HCT116 (cell line): Measurements from ENCODE around the gene TPRKB.

Source experiments
- POLR2A ChIP-seq: IDR thresholded peaks from 2 replicates; pipeline ENCODE4 v1.7.0; 2011; ENCODE audit warnings: borderline replicate concordance; ENCODE audit not compliant: insufficient read depth, insufficient read length; ENCODE audit errors: extremely low read depth
- RAD21 ChIP-seq: IDR thresholded peaks from 2 replicates; pipeline ENCODE4 v1.6.1; 2012; ENCODE audit warnings: low read depth, mild to moderate bottlenecking
- SIN3A ChIP-seq: IDR thresholded peaks from 2 replicates; pipeline ENCODE4 v1.6.1; 2012; ENCODE audit warnings: low read depth
- YY1 ChIP-seq: IDR thresholded peaks from 2 replicates; pipeline ENCODE4 v1.6.1; 2011; ENCODE audit warnings: low read length, low read depth, moderate library complexity, mild to moderate bottlenecking; ENCODE audit not compliant: insufficient replicate concordance; ENCODE audit errors: extremely low read depth
- TF ChIP-seq, protein P1 (sequence below), 3 experiments: fragments of 200-600 bp in 1 of 3; sonication (generic) in 1 of 3; IDR thresholded peaks in 2 of 3; conservative IDR thresholded peaks in 1 of 3; 2 replicates each; pipeline ENCODE4 v1.5.1; 2012 to 2017; ENCODE audit warnings: low read depth in 2 of 3, low read length in 2 of 3, antibody characterized with exemption in 1 of 3, borderline replicate concordance in 1 of 3, control low read depth in 1 of 3, mild to moderate bottlenecking in 1 of 3, mixed read lengths in 1 of 3, mixed run types in 1 of 3, moderate library complexity in 1 of 3; ENCODE audit not compliant: insufficient read depth in 1 of 3

DNA sequence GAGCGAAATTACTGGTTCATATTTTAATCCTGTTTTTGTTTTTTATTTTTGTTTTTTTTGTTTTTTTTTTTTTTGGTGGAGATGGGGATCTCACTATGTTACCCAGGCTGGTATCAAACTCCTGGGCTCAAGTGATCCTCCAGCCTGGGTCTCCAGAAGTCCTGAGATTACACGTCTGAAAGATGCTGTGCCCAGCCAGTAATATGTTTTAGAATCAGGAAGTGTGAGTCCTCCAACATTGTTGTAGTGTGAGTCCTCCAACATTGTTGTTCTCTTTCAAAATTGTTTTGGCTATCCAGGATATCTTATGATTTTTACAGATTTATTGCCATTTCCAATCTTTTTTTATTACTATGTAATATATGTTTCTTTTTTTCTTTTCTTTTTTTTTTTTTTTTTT lies 23.1 kb downstream of the TPRKB start:
- TF ChIP-seq RAD21 (no peak), SIN3A (no peak), YY1 (no peak), POLR2A (no peak)
- TF ChIP-seq, protein P1, sequence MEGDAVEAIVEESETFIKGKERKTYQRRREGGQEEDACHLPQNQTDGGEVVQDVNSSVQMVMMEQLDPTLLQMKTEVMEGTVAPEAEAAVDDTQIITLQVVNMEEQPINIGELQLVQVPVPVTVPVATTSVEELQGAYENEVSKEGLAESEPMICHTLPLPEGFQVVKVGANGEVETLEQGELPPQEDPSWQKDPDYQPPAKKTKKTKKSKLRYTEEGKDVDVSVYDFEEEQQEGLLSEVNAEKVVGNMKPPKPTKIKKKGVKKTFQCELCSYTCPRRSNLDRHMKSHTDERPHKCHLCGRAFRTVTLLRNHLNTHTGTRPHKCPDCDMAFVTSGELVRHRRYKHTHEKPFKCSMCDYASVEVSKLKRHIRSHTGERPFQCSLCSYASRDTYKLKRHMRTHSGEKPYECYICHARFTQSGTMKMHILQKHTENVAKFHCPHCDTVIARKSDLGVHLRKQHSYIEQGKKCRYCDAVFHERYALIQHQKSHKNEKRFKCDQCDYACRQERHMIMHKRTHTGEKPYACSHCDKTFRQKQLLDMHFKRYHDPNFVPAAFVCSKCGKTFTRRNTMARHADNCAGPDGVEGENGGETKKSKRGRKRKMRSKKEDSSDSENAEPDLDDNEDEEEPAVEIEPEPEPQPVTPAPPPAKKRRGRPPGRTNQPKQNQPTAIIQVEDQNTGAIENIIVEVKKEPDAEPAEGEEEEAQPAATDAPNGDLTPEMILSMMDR (IDR thresholded peaks at IDR 0.05 in 2 of 3, conservative IDR thresholded peaks at IDR 0.05 in 1 of 3; ENCODE audit: borderline replicate concordance in 1 of 3, insufficient read depth in 1 of 3, low read depth in 2 of 3, low read length in 2 of 3) = no peak
